IMR-90 (cell line): Measurements from ENCODE around the gene GAL3ST1.
A peak's percentile ranks its signal among the peaks of the same experiment; 100 is the strongest.

ENCODE experiments used
- BHLHE40 ChIP-seq: fragments of 150-350 bp; IDR thresholded peaks from 2 replicates; pipeline ENCODE4 v1.6.1; 2016; ENCODE audit warnings: mild to moderate bottlenecking, low read depth, low read length
- CHD1 ChIP-seq: IDR thresholded peaks from 2 replicates; pipeline ENCODE4 v1.6.1; 2012; ENCODE audit warnings: low read depth, low read length, improper control_type of control experiment
- CTCF ChIP-seq: conservative IDR thresholded peaks from 2 replicates; pipeline ENCODE4 v1.5.1; 2012; ENCODE audit warnings: mild to moderate bottlenecking, low read depth, low read length, improper control_type of control experiment
- FOS ChIP-seq: fragments of 150-350 bp; IDR thresholded peaks from 2 replicates; pipeline ENCODE4 v1.6.1; 2016; ENCODE audit warnings: low read depth, low read length
- MAFK ChIP-seq: IDR thresholded peaks from 2 replicates; pipeline ENCODE4 v1.6.1; 2012; ENCODE audit warnings: low read depth, low read length, improper control_type of control experiment
- MXI1 ChIP-seq: IDR thresholded peaks from 2 replicates; pipeline ENCODE4 v1.6.1; 2012; ENCODE audit warnings: low read depth, mild to moderate bottlenecking, low read length, moderate library complexity, borderline replicate concordance
- POLR2A ChIP-seq: IDR thresholded peaks from 2 replicates; pipeline ENCODE4 v1.6.1; 2012; ENCODE audit warnings: mild to moderate bottlenecking, low read depth, low read length
- RAD21 ChIP-seq: IDR thresholded peaks from 2 replicates; pipeline ENCODE4 v1.6.1; 2012; ENCODE audit warnings: low read length, improper control_type of control experiment
- RCOR1 ChIP-seq: IDR thresholded peaks from 2 replicates; pipeline ENCODE4 v1.6.1; 2012; ENCODE audit warnings: mild to moderate bottlenecking, low read length, improper control_type of control experiment; ENCODE audit not compliant: insufficient replicate concordance
- RFX5 ChIP-seq: IDR thresholded peaks from 2 replicates; pipeline ENCODE4 v1.8.0; 2012; ENCODE audit warnings: low read depth, mild to moderate bottlenecking, low read length, moderate library complexity
- TF ChIP-seq, protein P1 (sequence below): fragments of 150-350 bp; IDR thresholded peaks from 2 replicates; pipeline ENCODE4 v1.6.1; 2016; ENCODE audit warnings: low read depth, mild to moderate bottlenecking, low read length, moderate library complexity, borderline replicate concordance
- TF ChIP-seq, protein P2 (sequence below): fragments of 150-350 bp; IDR thresholded peaks from 2 replicates; pipeline ENCODE4 v1.6.1; 2017; ENCODE audit warnings: mild to moderate bottlenecking, antibody characterized with exemption, low read length, low read depth

DNA sequence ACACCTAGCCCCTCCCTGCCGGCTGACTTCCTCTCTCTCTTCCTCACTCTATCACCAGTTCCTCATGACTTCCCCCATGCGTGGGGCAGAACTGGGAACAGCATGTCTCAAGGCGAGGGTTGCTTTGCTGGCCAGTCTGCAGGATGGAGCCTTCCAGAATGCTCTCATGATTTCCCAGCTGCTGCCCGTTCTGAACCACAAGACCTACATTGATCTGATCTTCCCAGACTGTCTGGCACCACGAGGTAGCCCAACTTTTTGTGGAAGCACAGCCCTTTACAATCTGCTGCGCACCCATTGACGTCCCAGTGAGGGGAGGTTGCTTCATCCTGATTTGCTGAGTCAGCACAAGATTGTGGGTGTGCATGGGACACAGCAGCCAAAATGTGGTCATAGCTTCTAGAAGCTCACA lies 41.1 kb upstream of the GAL3ST1 start:
- TF ChIP-seq CTCF (no peak), MAFK (peak; percentile 100), RAD21 (no peak), RCOR1 (no peak), RFX5 (no peak), POLR2A (no peak), MXI1 (no peak), BHLHE40 (no peak), FOS (no peak), CHD1 (no peak)
- TF ChIP-seq, protein P1, sequence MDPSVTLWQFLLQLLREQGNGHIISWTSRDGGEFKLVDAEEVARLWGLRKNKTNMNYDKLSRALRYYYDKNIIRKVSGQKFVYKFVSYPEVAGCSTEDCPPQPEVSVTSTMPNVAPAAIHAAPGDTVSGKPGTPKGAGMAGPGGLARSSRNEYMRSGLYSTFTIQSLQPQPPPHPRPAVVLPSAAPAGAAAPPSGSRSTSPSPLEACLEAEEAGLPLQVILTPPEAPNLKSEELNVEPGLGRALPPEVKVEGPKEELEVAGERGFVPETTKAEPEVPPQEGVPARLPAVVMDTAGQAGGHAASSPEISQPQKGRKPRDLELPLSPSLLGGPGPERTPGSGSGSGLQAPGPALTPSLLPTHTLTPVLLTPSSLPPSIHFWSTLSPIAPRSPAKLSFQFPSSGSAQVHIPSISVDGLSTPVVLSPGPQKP: no peak
- TF ChIP-seq, protein P2, sequence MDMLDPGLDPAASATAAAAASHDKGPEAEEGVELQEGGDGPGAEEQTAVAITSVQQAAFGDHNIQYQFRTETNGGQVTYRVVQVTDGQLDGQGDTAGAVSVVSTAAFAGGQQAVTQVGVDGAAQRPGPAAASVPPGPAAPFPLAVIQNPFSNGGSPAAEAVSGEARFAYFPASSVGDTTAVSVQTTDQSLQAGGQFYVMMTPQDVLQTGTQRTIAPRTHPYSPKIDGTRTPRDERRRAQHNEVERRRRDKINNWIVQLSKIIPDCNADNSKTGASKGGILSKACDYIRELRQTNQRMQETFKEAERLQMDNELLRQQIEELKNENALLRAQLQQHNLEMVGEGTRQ: no peak
